HuH-7 (cell line): ENCODE measurements around the gene FAM240A.
"Not testable (repeated sequence)": the region's sequence is repeated elsewhere in the genome, so short reads cannot be mapped to it uniquely, and the experiment has no call there.

Experiments used
- DNase-seq: peaks from one replicate; pipeline ENCODE4 v3.0.0; 2011; ENCODE audit warnings: low spot score

The FAM240A gene

DNA sequence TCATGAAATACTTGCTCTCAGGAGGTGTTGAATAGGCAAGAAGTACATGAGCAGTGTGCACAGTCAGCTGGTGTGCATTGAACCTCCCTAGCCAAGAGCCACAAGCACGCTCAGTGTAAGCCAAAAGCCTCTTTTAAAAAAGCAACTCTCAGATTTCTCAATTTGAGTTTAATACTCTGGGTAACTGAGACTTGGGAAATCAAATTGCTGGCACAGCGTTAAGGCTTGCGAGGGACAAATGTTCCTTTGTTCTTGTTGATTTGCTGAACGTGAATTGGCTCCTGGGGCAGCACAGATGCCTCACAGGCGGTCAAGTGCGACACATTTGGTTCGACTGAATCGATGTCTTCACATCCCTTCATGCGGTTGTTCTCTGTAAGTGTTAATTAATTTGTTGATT, at the start of gene FAM240A:
FAM240A (plus strand) TSS at position 202 of the 400 bp plus-strand sequence; CDS start at position 361, 159 bp downstream.
- no peak for DNase-seq

DNA sequence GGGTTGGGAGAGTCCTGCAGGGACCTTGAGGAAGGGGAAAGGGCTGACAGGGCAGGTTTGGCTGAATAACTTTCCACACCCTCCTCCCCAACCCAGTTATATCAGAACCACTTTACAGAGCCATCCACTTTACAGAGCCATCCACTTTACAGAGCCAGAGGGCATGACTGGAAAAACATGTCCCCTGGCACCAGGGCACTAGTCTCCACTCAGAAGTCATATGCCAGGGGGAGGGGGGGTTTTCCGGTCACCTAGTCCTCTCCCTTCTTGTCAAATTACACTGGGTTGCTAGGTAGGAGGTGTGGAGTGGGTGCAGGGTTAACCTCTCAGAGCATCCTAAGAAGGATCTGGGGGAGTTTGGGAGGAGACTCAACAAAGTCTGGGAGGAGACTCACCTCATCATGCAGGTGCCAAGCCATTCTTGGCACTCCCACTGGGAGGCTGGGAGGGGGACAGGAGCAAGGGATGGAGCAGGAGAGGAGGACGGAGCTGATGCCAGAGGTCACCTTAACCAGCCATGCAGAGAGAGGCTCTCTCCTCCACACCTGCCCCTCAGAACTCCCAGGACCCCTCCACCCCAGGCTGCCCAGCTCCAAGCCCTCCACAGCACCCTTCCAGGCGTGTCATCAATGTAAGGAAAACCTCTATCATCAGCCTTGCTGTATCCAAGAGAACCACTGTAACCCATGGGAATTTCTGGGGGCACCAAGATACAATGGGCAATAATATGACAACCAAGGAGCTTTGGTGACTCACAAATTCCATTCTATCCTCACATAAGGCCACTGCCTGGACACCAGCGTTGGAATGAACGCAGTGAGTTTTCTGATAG, 47.9 kb upstream of the FAM240A start:
- no peak for DNase-seq

DNA sequence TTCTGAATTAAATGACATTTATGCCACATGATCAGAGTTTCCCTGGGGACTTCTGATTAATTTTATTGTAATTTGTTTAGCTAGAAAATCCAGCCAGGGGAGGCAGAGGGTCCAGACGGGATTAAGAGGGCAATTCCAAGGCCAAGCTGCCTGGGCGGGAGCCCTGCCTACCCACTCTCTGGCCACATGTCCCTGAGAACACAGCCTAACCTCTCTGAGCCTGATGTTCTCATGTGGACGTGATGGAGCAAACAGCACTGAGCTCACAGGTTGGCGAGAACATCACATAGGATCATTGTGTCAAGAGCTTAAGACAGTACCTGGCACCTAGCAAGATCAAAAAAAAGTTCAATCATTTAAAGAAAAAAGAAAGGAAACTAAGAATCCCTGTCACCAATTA, 47.2 kb upstream of the FAM240A start:
- DNase-seq = no peak

DNA sequence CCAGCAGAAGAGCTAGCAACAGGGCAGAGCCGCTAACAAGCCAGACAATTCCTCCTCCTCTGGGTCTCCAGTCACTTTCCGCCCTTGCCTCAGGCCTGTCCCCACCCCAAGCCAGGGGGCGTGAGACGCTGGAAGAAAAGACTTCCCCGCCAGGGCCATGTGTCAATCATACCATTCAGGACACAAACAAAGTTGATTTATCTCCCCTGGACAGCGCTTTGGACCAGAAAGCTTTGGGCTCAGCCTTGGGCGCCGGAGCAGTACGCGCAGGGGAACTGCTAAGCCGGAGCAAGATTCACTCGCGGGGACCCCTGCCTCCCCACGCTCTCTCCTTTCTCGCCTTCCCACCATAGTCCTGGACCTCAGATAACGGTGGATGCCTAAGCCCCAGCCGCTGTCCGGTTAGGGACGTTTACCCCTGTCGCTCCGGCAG, 46.7 kb upstream of the FAM240A start:
- DNase-seq = peak; percentile 87

DNA sequence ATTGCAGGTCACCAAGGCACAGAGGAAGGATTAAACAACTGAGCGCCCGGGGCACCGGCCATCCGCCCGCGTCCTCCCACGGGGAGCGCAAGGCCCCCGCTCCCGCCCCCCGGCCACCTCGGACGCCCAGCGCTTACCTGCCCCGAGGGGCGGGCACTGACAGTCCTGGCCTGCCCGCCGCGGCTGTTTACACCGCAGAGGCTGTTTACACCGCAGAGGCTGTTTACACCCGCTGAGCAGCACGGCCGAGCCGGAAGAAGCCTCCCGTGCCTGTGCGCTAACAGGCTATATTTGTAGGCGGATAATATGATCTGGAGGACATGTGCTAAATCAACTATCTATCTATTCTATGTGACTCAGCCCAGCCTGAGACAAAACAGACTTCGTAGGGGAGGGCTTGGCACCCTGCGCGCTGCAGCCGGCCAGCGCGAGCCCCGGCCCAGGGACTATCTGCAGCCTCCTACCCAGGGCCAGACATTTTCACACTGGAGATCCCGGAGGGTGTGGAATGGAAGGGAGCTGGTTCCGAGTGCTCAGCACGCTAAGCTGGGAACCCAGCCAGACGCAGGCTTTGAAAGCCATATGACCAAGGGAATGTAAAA, 46.2 kb upstream of the FAM240A start, which contains the start of gene LRRC2:
LRRC2 (minus strand) TSS at position 263 of the 602 bp plus-strand sequence. CDS start 14,711 bp downstream, outside the sequence.
- peak; percentile 51 for DNase-seq

DNA sequence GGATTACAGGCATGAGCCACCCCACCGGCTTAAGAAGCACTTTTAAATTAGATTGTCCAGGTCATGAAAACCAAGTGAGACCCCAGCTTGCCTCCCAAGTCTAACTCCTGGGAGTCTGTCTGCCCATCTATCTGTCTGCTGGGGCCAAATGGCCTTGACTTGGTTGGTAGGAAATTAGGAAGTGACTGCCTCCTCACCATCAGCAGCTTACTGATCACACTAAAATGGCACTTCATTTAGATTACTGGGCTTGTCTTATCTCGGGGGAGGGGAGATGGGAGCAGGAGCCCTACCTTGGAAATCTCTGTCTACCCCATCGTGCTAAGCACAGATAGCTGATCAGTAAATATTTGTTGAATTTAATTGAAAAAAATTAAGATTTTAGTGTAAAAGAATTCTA, 40.6 kb upstream of the FAM240A start:
- no peak for DNase-seq

DNA sequence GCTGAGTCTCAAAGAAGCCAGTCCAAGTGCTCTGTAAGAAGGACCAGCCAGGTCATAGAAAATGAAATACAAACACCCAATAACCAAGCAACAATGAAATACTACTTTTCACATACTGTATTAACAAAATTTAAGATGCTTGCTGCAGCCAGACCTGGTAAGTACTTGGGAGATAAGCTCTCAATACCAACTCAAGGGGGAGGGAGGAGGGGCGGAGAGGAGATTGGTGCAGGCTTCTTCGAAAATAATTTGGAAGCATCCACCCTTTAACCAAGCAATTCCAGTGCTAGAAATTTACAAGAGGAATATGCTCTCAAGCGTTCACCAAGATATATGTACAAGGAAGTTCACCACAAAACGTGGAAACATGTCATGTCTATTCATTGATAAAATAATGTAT, 38.6 kb upstream of the FAM240A start:
- DNase-seq = no peak

DNA sequence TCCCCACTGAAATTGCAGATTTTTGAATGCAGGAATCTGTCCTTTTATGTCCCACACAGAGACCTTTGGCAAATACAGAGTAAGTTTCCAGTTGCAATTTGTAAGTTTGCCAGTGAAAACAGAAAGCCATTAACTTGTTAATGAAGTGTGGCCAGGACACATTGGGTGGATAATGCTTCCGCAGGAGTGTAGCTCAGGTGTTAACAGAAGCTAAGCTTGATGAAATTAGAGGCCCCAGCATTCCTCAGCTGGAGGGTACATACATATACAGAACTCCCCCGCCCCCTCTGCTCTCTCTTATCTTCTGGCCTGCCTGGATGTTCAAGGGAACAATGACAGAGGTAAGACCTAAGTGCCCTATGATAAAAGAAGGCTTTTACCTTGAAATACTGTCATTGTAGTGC, 38.1 kb upstream of the FAM240A start:
- no peak for DNase-seq

DNA sequence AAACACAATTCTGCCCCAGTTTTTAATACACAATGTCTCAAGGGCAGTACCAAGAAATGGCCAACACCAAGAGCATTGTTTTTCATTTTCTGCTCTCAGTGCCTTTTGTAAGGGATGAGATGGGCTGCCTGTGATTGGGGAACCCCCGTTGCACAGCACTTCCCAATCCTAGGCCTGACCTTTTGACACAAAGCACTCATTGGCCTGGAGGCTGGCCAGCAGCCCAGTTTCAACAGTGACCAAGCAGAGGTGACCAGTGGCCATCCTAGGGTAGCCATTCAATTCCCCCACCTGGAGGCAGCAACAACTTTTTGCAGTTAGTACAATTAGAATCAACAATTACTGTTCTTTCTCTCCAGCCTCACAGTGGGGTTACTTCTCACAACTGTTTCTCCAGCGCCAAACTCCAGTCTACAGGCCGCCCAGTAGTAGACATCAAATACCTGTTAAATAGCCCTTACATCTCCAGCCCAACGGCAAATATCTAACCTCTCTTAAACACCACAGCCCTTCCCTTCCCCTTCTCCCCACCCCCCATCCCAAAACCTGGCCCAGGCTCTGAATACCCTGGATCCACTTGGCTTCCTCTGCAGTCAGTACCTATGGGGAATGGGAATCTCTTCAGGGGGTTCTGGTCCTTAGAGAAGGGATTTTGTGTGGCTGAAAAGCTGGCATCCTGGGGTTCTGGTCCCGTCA, 37.3 kb upstream of the FAM240A start:
- no peak for DNase-seq

DNA sequence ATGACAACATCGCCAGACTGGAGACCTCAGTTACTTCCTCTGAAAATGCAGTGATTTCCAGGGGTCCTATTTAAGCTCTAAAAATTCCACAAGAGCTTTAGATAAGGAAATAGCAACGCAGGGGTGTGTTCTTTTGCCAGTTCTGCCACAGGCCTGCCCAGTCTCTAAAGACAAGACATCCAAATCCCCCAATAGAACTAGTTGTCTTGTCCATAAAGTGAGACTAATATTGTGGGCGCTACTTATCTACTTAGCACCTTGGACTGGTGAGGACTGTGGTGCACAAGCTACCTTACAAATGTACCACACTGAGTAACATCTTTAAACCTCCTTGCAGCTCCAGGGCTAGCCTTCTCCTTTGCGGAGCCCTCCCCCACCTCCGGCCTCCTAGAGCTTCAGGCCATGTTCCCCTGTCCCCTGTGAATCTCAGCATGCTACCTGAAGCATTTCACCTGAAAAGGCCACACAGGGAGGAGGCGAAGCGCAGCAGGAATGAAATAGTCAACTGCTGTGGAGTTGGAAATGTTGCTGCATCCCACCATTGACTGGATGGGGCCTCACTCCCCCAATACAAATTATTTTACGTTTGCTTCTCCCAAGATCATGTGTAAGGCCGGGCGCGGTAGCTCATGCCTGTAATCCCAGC, 36.6 kb upstream of the FAM240A start:
- no peak for DNase-seq

DNA sequence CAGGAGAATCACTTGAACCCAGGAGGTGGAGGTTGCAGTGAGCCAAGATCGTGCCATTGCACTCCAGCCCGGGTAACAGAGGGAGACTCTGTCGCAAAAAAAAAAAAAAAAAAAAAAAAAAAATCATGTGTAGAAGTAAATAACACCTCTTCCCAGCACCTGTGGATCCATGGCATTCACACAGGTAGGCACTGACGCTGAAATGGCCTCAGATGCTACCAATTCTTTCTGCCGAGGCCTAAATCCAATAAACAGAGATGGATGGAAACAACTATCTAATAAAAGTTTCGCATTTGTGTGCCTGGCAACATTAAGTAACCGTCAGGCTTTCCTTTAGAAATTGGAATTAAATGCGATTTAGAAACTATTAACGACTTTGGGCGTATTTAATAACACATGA, 35.9 kb upstream of the FAM240A start:
- DNase-seq = no peak

DNA sequence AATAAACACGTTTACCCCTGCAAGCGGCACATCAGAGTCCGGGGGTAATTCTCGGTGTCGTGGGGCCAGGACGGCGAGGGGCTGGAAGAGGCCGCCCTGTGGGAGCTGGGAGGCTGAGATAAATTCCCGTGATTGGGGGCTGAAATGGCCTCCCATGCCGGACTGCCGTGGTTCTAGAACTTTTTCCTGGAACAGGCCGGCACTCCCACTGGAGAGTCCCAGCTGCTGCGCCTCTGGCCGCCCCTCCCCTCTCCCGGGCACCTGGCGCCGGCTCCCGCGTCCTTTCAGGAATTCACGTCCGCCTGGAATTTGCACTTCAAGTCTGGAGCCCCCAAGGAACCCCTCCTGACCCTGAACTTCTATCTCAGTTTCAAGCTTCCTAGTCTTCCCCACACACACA, 35.4 kb upstream of the FAM240A start:
- no peak for DNase-seq

DNA sequence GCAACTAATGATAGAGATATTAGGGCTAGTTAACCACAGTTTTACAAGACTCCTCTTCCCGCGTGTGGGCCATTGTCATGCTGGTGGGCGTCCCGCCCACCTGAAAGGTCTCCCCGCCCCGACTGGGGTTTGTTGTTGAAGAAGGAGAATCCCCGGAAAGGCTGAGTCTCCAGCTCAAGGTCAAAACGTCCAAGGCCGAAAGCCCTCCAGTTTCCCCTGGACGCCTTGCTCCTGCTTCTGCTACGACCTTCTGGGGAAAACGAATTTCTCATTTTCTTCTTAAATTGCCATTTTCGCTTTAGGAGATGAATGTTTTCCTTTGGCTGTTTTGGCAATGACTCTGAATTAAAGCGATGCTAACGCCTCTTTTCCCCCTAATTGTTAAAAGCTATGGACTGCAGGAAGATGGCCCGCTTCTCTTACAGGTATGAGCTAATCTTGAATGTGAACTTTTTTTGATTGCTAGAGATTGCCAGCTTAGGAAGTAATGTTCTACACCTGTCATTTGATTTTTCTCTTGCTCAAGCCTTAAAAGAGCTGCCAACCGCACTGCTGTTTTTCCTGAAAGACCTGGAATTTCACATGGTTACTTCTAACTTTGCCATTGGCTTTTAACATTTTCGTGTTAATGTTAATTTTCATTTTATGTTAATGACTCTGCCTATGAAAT, 34.6 kb upstream of the FAM240A start:
- not testable (repeated sequence) for DNase-seq

DNA sequence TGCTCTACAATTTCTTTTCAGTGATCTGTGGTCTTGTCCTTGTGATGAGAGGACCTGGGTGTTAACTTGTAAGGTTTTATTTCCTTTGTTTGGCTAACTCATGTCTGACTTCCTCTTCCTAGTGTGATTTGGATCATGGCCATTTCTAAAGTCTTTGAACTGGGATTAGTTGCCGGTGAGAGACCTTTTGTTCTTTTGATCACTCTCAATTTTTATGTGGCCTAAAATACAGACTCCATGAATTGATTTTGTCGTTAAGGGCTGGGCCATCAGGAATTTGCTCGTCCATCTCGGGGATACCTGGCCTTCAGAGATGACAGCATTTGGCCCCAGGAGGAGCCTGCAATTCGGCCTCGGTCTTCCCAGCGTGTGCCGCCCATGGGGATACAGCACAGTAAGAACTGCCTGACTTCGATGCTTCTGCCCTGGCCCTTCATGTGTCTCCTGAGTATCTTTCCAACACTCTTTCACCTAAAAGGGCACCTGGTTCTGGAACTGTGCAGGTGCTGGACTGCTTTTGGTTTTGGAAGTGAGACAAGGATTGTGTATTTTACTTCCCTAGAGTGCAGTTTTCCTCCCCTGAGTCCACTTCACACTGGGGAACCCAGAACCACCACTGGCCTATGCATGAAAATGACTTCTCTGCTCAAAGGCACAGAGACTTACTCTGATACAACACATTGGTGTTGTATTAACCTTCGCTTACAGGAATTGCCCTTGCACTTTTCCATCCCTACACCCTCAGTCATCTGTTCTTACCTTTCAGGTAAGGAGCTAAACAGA, 33.2 kb upstream of the FAM240A start:
- no peak for DNase-seq

DNA sequence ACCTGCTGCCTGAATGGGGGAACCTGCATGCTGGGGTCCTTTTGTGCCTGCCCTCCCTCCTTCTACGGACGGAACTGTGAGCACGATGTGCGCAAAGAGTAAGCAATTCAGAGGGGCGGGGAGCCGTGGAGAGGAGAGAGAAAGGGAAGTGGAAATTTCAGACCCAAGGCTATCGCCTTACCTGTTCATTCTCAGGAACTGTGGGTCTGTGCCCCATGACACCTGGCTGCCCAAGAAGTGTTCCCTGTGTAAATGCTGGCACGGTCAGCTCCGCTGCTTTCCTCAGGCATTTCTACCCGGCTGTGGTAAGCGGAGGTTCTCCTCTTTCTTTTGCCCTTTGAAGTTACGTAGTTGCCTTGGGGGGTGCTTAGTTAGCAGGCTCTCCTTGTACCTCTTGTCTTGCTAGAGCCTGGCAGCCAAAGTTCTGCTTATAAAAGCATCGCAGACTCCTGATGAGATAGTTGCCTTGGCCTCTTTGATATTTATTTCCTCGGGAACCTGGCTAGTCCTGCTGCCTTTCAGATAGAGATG, 32.5 kb upstream of the FAM240A start:
- DNase-seq = no peak

DNA sequence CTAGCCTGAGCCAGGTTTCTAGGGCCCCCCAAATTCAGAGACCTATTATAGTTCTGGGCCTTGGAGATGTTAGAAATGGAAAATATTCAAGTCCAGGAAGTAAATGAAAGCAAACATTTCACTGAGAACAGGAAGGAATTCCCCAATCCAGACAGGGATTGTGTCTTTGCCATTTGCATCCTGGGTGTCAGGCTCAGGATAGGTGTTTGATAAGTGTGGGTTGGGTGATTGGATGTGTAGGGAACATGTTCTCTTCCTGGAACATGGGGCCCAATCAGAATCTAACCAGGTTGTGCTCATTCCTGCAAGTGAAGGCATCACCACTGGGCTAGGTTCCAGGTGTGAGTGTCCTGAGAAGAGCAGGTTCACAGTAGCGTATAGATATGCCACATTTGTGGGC, 31.6 kb upstream of the FAM240A start:
- no peak for DNase-seq

DNA sequence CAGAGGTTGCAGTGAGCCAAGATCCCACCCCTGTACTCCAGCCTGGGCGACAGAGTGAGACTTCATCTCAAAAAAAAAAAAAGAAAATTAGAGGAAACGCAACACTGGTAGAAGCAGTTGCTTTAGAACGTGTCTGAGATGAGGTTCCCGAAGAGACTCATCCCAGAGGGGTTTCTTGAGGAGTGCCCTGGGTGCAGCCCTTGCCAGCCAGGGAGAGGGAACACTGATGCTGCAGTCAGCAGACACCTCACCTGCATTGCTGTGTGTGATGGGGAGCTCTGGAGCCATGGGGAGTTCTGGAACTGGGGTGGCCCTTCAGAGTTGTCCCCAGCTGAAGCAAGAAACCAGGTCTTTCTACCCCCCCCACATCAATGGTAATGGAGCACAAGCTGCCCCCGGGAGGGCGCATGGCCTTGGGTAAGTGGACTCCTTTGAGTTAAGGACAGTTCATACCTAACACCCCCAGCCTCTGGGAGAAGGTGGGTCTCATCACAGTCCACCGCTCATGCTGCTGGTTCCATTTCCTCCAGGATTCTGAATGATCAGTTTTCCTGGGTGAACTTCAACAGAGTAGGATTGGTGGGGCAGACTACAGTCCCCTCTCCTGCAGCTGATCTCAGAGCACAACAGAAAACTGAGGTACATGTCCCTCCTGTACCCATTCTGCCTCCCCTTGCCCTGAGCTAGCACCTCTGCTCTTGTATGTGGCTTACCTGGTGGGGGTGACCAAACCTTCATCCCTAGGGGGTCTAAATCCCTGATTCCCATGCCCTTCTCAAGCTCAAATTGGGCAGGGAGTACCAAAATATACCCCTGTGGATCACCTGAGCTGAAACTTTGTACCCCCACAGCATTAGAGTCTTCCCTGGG, 27.5 kb upstream of the FAM240A start:
- no peak for DNase-seq

DNA sequence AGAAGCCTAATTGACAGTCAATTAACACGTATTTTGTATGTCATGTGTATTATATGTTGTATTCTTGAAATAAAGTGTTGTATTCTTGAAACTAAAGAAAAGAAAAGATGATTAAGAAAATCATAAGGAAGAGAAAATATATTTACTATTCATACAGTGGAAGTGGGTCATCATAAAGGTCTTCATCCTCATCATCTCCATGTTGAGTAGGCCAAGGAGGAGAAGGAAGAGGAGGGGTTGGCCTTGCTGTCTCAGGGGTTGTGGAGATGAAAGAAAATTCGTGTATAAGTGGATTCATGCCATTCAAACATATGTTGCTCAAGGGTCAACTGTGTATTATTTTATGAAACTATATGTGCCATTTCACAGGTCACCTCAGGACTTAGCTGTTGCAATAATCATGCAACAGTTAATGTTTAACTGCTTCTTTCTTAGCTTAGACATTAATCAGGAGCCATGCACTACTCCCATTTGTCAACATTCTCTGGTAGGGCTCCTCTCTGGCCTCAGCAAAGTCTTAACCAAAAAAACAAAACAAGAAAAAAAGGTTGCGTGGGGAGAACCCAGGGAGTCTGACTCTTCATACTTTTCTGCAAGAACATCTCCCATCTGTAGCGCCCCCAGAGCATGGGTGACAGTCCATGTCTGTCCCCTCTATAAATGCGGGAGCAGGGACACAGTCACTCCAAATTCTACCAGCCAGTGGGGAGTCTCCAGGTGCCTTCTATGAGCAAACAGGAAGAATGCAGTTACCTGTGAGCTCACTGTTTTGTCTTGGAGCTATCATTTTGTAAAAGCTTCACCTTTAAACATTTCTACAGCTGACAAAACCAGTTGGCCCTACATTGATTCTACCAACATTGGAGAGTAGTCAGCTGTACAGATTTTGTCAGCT, 26.3 kb upstream of the FAM240A start:
- DNase-seq = peak; percentile 73
